Neural progenitor cell (in vitro differentiated cells): ENCODE data around the gene CLEC2A. TPM values are rescaled to one million over a fixed set of nuclear protein-coding genes. Genes with fewer than 3 reads are reported as not detected.
"Not testable (repeated sequence)": the region's sequence is repeated elsewhere in the genome, so short reads cannot be mapped to it uniquely, and the experiment has no call there.

Experiments used
- DNase-seq: peaks from one replicate; pipeline ENCODE4 v3.0.0-alpha.2; 2016; ENCODE audit warnings: low spot score
- H2AFZ ChIP-seq: fragments of 200-600 bp; sonication (generic); replicated peaks from 2 replicates; pipeline ENCODE4 v1.6.1; 2016; ENCODE audit warnings: antibody characterized with exemption
- H3F3A ChIP-seq: fragments of 200-600 bp; sonication (generic); 2 replicates; pipeline ENCODE4 v1.6.1; 2016; ENCODE audit warnings: antibody characterized with exemption, low read depth
- H3K27ac ChIP-seq: fragments of 200-600 bp; sonication (generic); 2 replicates; pipeline ENCODE4 v1.5.1; 2016; ENCODE audit warnings: mild to moderate bottlenecking
- H3K27me3 ChIP-seq: fragments of 200-600 bp; sonication (generic); 2 replicates; pipeline ENCODE4 v1.6.1; 2016; ENCODE audit warnings: mild to moderate bottlenecking, moderate library complexity
- H3K36me3 ChIP-seq: fragments of 200-600 bp; sonication (generic); 2 replicates; pipeline ENCODE4 v1.5.1; 2016
- H3K4me1 ChIP-seq: fragments of 200-600 bp; sonication (generic); 2 replicates; pipeline ENCODE4 v1.6.1; 2016; ENCODE audit warnings: mixed run types
- H3K4me2 ChIP-seq: fragments of 200-600 bp; sonication (generic); 2 replicates; pipeline ENCODE4 v1.6.1; 2016
- H3K4me3 ChIP-seq: fragments of 200-600 bp; sonication (generic); 2 replicates; pipeline ENCODE4 v1.5.1; 2016
- H3K79me2 ChIP-seq: fragments of 200-600 bp; sonication (generic); 2 replicates; pipeline ENCODE4 v1.6.1; 2016; ENCODE audit warnings: low read depth
- H3K9ac ChIP-seq: fragments of 200-600 bp; sonication (generic); 2 replicates; pipeline ENCODE4 v1.6.1; 2016
- H3K9me3 ChIP-seq: fragments of 200-600 bp; sonication (generic); 2 replicates; pipeline ENCODE4 v1.5.1; 2016; ENCODE audit warnings: low read depth
- H4K20me1 ChIP-seq: fragments of 200-600 bp; sonication (generic); 2 replicates; pipeline ENCODE4 v1.6.1; 2016; ENCODE audit warnings: low read depth
- H3K27ac Mint-ChIP-seq: 3 replicates; pipeline ENCODE4 v1.8.0; 2021; ENCODE audit warnings: mixed read lengths
- H3K27me3 Mint-ChIP-seq: 2 replicates; pipeline ENCODE4 v1.8.0; 2022; ENCODE audit warnings: low read depth, mild to moderate bottlenecking, inconsistent platforms, moderate library complexity, mixed read lengths; ENCODE audit not compliant: insufficient read depth
- H3K36me3 Mint-ChIP-seq: 3 replicates; pipeline ENCODE4 v1.8.0; 2021; ENCODE audit warnings: mixed read lengths
- H3K4me1 Mint-ChIP-seq: 3 replicates; pipeline ENCODE4 v1.8.0; 2021; ENCODE audit warnings: mixed read lengths
- H3K4me3 Mint-ChIP-seq: 3 replicates; pipeline ENCODE4 v1.8.0; 2021; ENCODE audit warnings: mild to moderate bottlenecking, moderate library complexity, mixed read lengths
- H3K9me3 Mint-ChIP-seq: 3 replicates; pipeline ENCODE4 v1.8.0; 2020; ENCODE audit warnings: mixed read lengths
- EZH2 ChIP-seq: fragments of 200-600 bp; sonication (generic); IDR thresholded peaks from 2 replicates; pipeline ENCODE4 v1.6.1; 2017; ENCODE audit warnings: antibody characterized with exemption, mild to moderate bottlenecking, moderate library complexity
- EZH2phosphoT487 ChIP-seq: fragments of 200-600 bp; sonication (generic); IDR thresholded peaks from 2 replicates; pipeline ENCODE4 v1.6.1; 2017; ENCODE audit warnings: antibody characterized with exemption
- total RNA-seq: library from RNA; depleted of rRNA; stranded (reverse); fragments of >200 nt; gene quantifications from 2 replicates; pipeline ENCODE4 v1.2.3, GENCODE V29; 2015; ENCODE audit warnings: low replicate concordance
- TF ChIP-seq, protein P1 (sequence below): fragments of 200-600 bp; sonication (generic); IDR thresholded peaks from 2 replicates; pipeline ENCODE4 v1.5.1; 2017; ENCODE audit warnings: antibody characterized with exemption, mild to moderate bottlenecking

The CLEC2A gene
- total RNA-seq, 1 donor from 2014 or later, result not detected

GRCh38 chr12:9881988-9882387 is 50.2 kb downstream of the CLEC2A start:
- no peak overlapping the region for H2AFZ ChIP-seq
- peaks cover 8% of the 10 kb centered on the region for H3F3A ChIP-seq
- H3K36me3 Mint-ChIP-seq, result no peaks in the 10 kb centered on the region
- H3K9me3 ChIP-seq, result no peaks in the 10 kb centered on the region
- no peak overlapping the region for H3K4me3 ChIP-seq
- H3K27me3 ChIP-seq, result no peaks in the 10 kb centered on the region
- H3K9me3 Mint-ChIP-seq, result no peaks in the 10 kb centered on the region
- no peak overlapping the region for H3K4me2 ChIP-seq
- TF ChIP-seq EZH2, result no peak
- no peak for TF ChIP-seq EZH2phosphoT487
- TF ChIP-seq, protein P1, sequence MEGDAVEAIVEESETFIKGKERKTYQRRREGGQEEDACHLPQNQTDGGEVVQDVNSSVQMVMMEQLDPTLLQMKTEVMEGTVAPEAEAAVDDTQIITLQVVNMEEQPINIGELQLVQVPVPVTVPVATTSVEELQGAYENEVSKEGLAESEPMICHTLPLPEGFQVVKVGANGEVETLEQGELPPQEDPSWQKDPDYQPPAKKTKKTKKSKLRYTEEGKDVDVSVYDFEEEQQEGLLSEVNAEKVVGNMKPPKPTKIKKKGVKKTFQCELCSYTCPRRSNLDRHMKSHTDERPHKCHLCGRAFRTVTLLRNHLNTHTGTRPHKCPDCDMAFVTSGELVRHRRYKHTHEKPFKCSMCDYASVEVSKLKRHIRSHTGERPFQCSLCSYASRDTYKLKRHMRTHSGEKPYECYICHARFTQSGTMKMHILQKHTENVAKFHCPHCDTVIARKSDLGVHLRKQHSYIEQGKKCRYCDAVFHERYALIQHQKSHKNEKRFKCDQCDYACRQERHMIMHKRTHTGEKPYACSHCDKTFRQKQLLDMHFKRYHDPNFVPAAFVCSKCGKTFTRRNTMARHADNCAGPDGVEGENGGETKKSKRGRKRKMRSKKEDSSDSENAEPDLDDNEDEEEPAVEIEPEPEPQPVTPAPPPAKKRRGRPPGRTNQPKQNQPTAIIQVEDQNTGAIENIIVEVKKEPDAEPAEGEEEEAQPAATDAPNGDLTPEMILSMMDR, result no peak
- no peak overlapping the region for H3K27ac ChIP-seq
- DNase-seq, result no peak
- no peaks in the 10 kb centered on the region for H3K4me1 Mint-ChIP-seq
- H3K9ac ChIP-seq, result no peak overlapping the region
- H3K36me3 ChIP-seq, result no peaks in the 10 kb centered on the region
- H3K27me3 Mint-ChIP-seq, result no peaks in the 10 kb centered on the region
- H3K4me3 Mint-ChIP-seq, result no peak overlapping the region
- no peaks in the 10 kb centered on the region for H3K4me1 ChIP-seq
- no peaks in the 10 kb centered on the region for H4K20me1 ChIP-seq
- H3K27ac Mint-ChIP-seq, result no peak overlapping the region
- no peaks in the 10 kb centered on the region for H3K79me2 ChIP-seq

- Mint-ChIP-seq H3K27ac (no peak within 1 kb of the TSS), H3K4me3 (no peak within 1 kb of the TSS), H3K27me3 (no peaks in the 10 kb centered on the region), H3K9me3 (no peaks in the 10 kb centered on the region), H3K36me3 (no peaks in the 10 kb centered on the region), H3K4me1 (no peaks in the 10 kb centered on the region)
- H3K4me2 ChIP-seq, result no peak within 1 kb of the TSS
- no peak within 1 kb of the TSS for H2AFZ ChIP-seq
- peaks cover 8% of the 10 kb centered on the region for H3F3A ChIP-seq
- no peak within 1 kb of the TSS for H3K9ac ChIP-seq
- no peaks in the 10 kb centered on the region for H3K27me3 ChIP-seq
- H3K27ac ChIP-seq, result no peak within 1 kb of the TSS
- no peaks in the 10 kb centered on the region for H3K36me3 ChIP-seq
- TF ChIP-seq EZH2 (no peak), EZH2phosphoT487 (no peak)
- TF ChIP-seq, protein P1, result no peak
- no peaks in the 10 kb centered on the region for H4K20me1 ChIP-seq
- DNase-seq, result no peak
- no peaks in the 10 kb centered on the region for H3K9me3 ChIP-seq
- H3K4me3 ChIP-seq, result no peak within 1 kb of the TSS
- H3K4me1 ChIP-seq, result no peaks in the 10 kb centered on the region
- H3K79me2 ChIP-seq, result no peaks in the 10 kb centered on the region
These were observed 50.9 kb downstream of the CLEC2A start, which contains the start of gene KLRF2 for GRCh38 chr12:9881246-9881645. Gene KLRF2 (plus strand): TSS chr12:9881489. CDS start chr12:9881596, 107 bp downstream.

GRCh38 chr12:9880532-9881078 is 51.6 kb downstream of the CLEC2A start:
- H3K9ac ChIP-seq, result no peak overlapping the region
- H3K79me2 ChIP-seq, result no peaks in the 10 kb centered on the region
- TF ChIP-seq EZH2phosphoT487 (no peak), EZH2 (no peak)
- TF ChIP-seq, protein P1, result no peak
- H3K4me2 ChIP-seq, result no peak overlapping the region
- no peaks in the 10 kb centered on the region for H3K4me1 ChIP-seq
- Mint-ChIP-seq H3K9me3 (no peaks in the 10 kb centered on the region), H3K4me3 (no peak overlapping the region), H3K27ac (no peak overlapping the region), H3K36me3 (no peaks in the 10 kb centered on the region), H3K27me3 (no peaks in the 10 kb centered on the region), H3K4me1 (no peaks in the 10 kb centered on the region)
- no peaks in the 10 kb centered on the region for H3K36me3 ChIP-seq
- no peaks in the 10 kb centered on the region for H4K20me1 ChIP-seq
- no peak for DNase-seq
- H3K27me3 ChIP-seq, result no peaks in the 10 kb centered on the region
- H3F3A ChIP-seq, result peaks cover 8% of the 10 kb centered on the region
- no peak overlapping the region for H3K27ac ChIP-seq
- H3K9me3 ChIP-seq, result no peaks in the 10 kb centered on the region
- no peak overlapping the region for H2AFZ ChIP-seq
- no peak overlapping the region for H3K4me3 ChIP-seq

DNA sequence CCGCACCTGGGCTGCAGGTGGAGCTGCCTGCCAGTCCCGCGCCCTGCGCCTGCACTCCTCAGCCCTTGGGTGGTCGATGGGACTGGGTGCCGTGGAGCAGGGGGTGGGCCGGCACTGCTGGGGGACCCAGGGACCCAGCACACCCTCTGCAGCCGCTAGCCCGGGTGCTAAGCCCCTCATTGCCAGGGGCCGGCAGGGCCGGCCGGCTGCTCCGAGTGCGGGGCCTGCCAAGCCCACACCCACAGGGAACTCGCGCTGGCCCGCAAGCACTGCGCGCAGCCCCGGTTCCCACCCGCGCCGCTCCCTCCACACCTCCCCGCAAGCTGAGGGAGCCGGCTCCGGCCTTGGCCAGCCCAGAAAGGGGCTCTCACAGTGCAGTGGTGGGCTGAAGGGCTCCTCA is 56.0 kb downstream of the CLEC2A start:
- H3K9me3 Mint-ChIP-seq, H3K4me1 Mint-ChIP-seq, H3K27ac ChIP-seq, H3K4me3 ChIP-seq, H3K79me2 ChIP-seq, H3K9ac ChIP-seq, H2AFZ ChIP-seq, H3K9me3 ChIP-seq, H3K27me3 ChIP-seq, H3K4me2 ChIP-seq, H3K27ac Mint-ChIP-seq, H3K4me3 Mint-ChIP-seq, H3K36me3 Mint-ChIP-seq, H3F3A ChIP-seq, H3K27me3 Mint-ChIP-seq, H3K36me3 ChIP-seq, H4K20me1 ChIP-seq, DNase-seq: not testable (repeated sequence)
- peaks cover 11% of the 10 kb centered on the region for H3K4me1 ChIP-seq
